GM12801 (cell line): ENCODE measurements around the gene EXOSC5.

Experiments used
- CTCF ChIP-seq: IDR thresholded peaks from one replicate; pipeline ENCODE4 v1.5.1; 2011; ENCODE audit warnings: control low read depth; ENCODE audit not compliant: insufficient read length; ENCODE audit errors: extremely low read depth

The EXOSC5 gene

GRCh38 chr19:41352609-41353465 lies 44.3 kb downstream of the EXOSC5 start:
- no peak for TF ChIP-seq CTCF

DNA sequence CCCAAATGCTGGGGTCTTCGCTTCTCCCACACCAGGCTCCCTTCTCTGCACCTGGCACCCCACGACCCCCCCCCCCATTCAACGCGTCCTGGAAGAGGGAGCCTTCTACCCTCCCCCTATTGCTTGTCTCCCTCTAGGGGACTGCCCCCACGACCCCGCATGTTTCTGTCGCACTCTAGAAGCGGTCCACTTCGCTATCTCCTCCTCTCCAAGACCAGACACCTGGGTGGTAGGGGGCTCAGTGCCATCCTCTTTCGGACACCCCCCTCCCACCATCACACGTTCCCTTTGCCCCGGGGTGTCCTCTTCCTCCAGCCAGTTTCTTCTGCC lies 44.9 kb downstream of the EXOSC5 start:
- no peak for TF ChIP-seq CTCF

- no peak for TF ChIP-seq CTCF
These were observed 45.6 kb downstream of the EXOSC5 start for GRCh38 chr19:41351339-41352245.

DNA sequence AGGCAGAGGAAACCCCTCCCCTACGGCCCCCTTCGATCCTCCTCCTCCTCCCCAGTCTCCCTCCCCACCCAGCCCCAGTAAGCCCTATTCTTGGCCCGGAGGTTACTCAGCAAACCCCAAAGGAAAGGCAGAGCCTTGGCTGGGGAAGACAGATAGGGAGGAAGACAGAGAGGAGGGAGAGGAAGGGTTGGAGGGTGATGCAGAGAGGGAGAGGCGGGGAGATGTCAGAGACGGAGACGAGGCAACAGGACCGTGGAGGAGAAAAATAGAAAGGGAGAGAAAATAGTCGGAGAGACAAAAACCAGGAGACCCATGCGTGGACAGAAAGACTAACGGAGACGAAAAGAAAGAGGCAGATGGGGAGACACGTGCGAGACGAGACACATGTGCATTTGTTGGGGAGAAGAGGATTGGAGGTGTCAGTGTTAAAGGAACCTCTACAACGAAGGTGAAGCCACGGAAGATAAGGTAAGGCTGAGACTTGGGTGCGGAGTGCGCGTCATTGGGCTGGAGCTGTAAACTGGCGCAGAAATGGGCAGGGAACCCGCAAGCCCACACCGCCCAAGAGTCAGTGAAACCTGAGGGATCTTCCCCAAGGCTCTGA lies 46.3 kb downstream of the EXOSC5 start:
- TF ChIP-seq CTCF: no peak

DNA sequence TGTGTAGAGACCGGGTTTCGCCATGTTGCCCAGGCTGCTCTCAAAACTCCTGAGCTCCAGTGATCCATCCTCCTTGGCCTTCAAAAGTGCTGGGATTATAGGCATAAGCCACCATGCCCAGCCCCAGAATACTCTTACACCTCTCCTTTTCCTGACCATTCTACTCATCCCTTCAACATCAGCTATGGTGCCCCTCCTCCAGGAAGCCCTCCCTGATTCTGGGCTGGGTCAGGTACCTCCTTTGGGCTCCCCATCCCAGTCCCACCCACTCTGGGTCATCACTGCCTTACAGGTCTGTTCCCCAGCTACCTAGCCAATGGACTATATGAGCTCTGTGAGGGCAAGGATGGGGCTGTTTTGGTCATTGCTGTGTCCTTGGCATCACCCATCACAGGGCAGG lies 53.0 kb downstream of the EXOSC5 start:
- no peak for TF ChIP-seq CTCF

DNA sequence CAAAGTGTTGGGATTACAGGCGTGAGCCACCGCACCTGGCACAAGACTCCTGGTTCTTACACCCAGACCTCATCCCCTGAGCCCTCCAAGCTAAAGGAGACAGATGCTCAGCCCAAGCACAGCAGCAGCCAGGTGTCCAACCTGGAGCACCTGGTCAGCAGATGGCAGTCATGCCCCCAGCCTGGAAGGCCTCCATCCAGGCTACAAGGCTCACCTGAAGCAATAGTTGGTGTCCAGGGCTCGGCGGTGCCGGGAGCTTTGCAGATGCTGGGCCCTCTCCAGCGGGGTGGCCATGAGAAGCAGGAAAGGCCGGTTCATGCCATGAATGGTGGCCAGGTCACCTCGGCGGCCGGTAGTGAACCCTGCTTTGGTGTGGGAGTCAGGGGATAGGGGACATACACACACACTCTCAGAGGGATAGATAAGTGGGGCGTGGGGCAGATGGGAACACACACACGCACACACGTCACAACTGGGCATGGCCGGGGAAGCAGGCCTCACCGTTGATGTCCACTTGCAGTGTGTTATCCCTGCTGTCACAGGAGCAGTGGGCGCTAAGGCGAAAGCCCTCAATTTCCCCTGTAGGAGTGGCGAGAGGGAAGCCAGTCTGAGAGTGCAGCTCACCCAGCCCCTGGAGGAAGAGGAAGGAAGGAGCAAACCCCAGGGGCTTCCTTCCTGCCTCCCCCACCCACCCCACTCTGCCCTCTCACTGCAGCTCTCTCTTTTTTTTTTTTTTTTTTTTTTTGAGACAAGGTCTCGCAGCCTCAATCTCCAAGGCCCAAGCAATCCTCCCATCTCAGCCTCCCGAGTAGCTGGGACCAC lies 55.3 kb downstream of the EXOSC5 start:
- TF ChIP-seq CTCF: no peak
